Neuron (in vitro differentiated cells): Measurements from ENCODE around the gene TMEM232.
"Not testable (repeated sequence)": the region's sequence is repeated elsewhere in the genome, so short reads cannot be mapped to it uniquely, and the experiment has no call there.

ENCODE experiments used
- H2AFZ ChIP-seq: one replicate; pipeline ENCODE4 v1.6.1; 2013; ENCODE audit warnings: low read depth, mild to moderate bottlenecking, inconsistent platforms, low read length, moderate library complexity
- H3K27me3 ChIP-seq: one replicate; pipeline ENCODE4 v1.6.1; 2013; ENCODE audit warnings: low read length; ENCODE audit not compliant: insufficient read depth
- H3K36me3 ChIP-seq: one replicate; pipeline ENCODE4 v1.6.1; 2013; ENCODE audit warnings: low read length; ENCODE audit not compliant: insufficient read depth
- H3K4me1 ChIP-seq: one replicate; pipeline ENCODE4 v1.6.1; 2013; ENCODE audit warnings: low read length; ENCODE audit not compliant: insufficient read depth
- H3K4me3 ChIP-seq: 2 replicates; pipeline ENCODE4 v1.5.1; 2013; ENCODE audit warnings: mild to moderate bottlenecking, low read length, moderate library complexity
- H3K9me3 ChIP-seq: one replicate; pipeline ENCODE4 v1.6.1; 2013; ENCODE audit warnings: low read length

Gene TMEM232

DNA sequence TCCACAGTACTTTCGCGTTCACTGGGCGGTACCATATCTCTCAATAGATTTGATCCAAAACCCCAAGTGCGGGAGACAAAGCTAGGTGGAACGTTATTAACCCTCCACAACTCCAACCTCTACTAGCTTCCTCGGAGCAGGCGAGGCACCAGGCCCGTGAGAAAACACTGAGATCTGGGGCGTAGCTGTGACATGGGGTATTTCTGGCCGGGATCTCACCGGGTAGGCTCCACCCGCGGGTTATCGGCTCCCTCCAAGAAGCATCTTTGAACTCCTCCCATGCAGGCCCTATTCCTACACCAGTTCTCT lies 12.0 kb upstream of the TMEM232 start:
- no peaks in the 10 kb centered on the region for H3K9me3 ChIP-seq
- H3K4me1 ChIP-seq, result peaks cover 5% of the 10 kb centered on the region
- no peaks in the 10 kb centered on the region for H3K36me3 ChIP-seq
- H3K27me3 ChIP-seq, result no peaks in the 10 kb centered on the region
- peak overlapping the region; percentile 68 for H2AFZ ChIP-seq
- H3K4me3 ChIP-seq, result peak overlapping the region; percentile 65

GRCh38 chr5:110736753-110737152 lies 10.3 kb upstream of the TMEM232 start:
- no peak overlapping the region for H2AFZ ChIP-seq
- no peak overlapping the region for H3K4me3 ChIP-seq

DNA sequence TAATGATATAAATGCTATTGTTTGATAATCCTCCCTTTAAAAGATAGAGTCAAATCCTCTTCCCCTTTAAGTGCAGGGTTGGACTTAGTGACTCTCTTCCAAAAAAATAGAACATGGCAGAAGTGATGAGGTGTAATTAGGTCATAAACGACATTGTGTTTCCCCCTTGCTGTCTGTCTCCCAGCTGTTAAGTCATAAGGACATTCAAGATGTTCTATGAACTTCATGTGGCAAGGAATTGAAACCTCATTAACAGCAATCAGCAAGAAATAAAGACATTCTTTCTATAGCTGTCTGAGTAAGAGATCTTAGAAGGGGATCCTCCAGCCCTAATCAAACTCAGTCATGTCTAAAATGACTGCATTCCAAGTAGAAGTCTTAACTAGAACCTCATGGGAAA lies 9.1 kb upstream of the TMEM232 start:
- H3K27me3 ChIP-seq, result no peaks in the 10 kb centered on the region
- no peaks in the 10 kb centered on the region for H3K9me3 ChIP-seq
- no peaks in the 10 kb centered on the region for H3K36me3 ChIP-seq
- H3K4me3 ChIP-seq, result no peak overlapping the region
- H2AFZ ChIP-seq, result no peak overlapping the region
- H3K4me1 ChIP-seq, result peaks cover 2% of the 10 kb centered on the region

More at GRCh38 chr5:110736753-110737152, 10.3 kb upstream of the TMEM232 start:
- Histone ChIP-seq H3K36me3 (no peaks in the 10 kb centered on the region), H3K9me3 (no peaks in the 10 kb centered on the region), H3K4me1 (peaks cover 5% of the 10 kb centered on the region), H3K27me3 (no peaks in the 10 kb centered on the region)

- Histone ChIP-seq H3K9me3 (no peaks in the 10 kb centered on the region), H2AFZ (no peak overlapping the region), H3K36me3 (no peaks in the 10 kb centered on the region), H3K4me1 (peaks cover 2% of the 10 kb centered on the region), H3K27me3 (no peaks in the 10 kb centered on the region), H3K4me3 (no peak overlapping the region)
Observed at GRCh38 chr5:110734101-110734500, 7.6 kb upstream of the TMEM232 start.

DNA sequence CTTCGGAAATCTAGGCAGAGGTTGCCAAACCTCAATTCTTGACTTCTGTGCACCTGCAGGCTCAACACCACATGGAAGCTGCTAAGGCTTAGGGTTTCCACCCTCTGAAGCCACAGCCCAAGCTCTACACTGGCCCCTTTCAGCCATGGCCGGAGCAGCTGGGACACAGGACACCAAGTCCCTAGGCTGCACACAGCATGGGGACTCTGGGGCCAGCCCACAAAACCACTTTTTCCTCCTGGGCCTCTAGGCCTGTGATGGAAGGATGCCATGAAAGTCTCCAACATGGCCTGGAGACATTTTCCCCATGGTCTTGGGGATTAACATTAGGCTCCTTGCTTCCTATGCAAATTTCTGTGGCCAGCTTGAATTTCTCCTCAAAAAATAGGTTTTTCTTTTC lies 5.0 kb upstream of the TMEM232 start:
- H2AFZ ChIP-seq, H3K9me3 ChIP-seq: not testable (repeated sequence)

GRCh38 chr5:110727025-110727314 lies 499 bp upstream of the TMEM232 start:
- H3K4me1 ChIP-seq, result no peaks in the 10 kb centered on the region
- no peaks in the 10 kb centered on the region for H3K36me3 ChIP-seq
- no peaks in the 10 kb centered on the region for H3K9me3 ChIP-seq
- H3K4me3 ChIP-seq, result peak overlapping the region; percentile 44
- peak overlapping the region; percentile 70 for H2AFZ ChIP-seq
- H3K27me3 ChIP-seq, result no peaks in the 10 kb centered on the region

More for the DNA sequence above, 5.0 kb upstream of the TMEM232 start:
- H3K27me3 ChIP-seq, H3K4me1 ChIP-seq, H3K36me3 ChIP-seq, H3K4me3 ChIP-seq: not testable (repeated sequence)

DNA sequence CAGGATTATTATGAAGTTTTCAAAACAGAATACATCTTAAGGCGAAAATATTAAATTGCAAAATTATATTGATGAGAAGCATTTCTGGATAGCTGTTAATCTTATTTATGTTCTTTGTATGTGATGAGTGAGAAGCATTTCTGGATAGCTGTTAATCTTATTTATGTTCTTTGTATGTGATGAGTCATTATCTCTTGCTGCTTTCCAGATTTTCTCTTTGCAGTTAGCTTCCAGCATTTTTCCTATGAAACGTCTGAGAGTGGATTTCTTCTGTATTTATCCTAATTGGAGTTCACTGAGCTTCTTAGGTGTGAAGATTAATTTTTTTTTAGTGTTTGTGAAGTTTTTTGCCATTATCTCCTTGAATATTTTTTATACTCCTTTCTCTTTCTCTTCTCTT lies 8.2 kb downstream of the TMEM232 start:
- Histone ChIP-seq H3K27me3 (no peaks in the 10 kb centered on the region), H3K4me3 (no peak overlapping the region), H3K4me1 (no peaks in the 10 kb centered on the region), H2AFZ (no peak overlapping the region), H3K36me3 (no peaks in the 10 kb centered on the region), H3K9me3 (no peaks in the 10 kb centered on the region)

GRCh38 chr5:110716247-110717245 lies 9.9 kb downstream of the TMEM232 start:
- H3K36me3 ChIP-seq, result no peaks in the 10 kb centered on the region
- H3K27me3 ChIP-seq, result no peaks in the 10 kb centered on the region
- H3K4me3 ChIP-seq, result no peak overlapping the region
- no peaks in the 10 kb centered on the region for H3K9me3 ChIP-seq
- H3K4me1 ChIP-seq, result no peaks in the 10 kb centered on the region
- H2AFZ ChIP-seq, result no peak overlapping the region

- H3K36me3 ChIP-seq, result no peaks in the 10 kb centered on the region
- H3K27me3 ChIP-seq, result no peaks in the 10 kb centered on the region
- no peak overlapping the region for H2AFZ ChIP-seq
- H3K9me3 ChIP-seq, result no peaks in the 10 kb centered on the region
- H3K4me3 ChIP-seq, result no peak overlapping the region
- no peaks in the 10 kb centered on the region for H3K4me1 ChIP-seq
Observed at GRCh38 chr5:110707260-110707844, 19.1 kb downstream of the TMEM232 start.

DNA sequence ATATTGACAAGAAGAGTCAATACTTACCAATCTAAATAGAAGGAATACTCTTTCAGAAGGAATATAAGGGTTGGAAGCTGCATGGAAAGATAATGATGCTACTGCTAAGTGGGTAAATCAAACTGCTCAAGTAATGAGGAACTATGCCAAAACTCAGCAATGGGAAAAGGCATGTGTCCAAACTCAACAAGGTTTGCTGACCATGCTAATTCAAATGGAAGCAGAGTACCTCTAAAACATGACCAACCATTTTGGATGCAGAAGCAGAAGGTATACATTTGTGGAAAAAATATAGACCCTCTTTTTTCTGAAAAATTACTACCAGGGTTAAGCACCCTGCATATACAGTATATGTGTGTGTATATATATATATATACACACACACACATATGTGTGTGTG lies 21.1 kb downstream of the TMEM232 start:
- no peak overlapping the region for H3K4me3 ChIP-seq
- H3K36me3 ChIP-seq, result no peaks in the 10 kb centered on the region
- no peaks in the 10 kb centered on the region for H3K9me3 ChIP-seq

GRCh38 chr5:110703481-110703880 lies 23.0 kb downstream of the TMEM232 start:
- no peaks in the 10 kb centered on the region for H3K36me3 ChIP-seq
- no peak overlapping the region for H2AFZ ChIP-seq
- no peaks in the 10 kb centered on the region for H3K9me3 ChIP-seq

More for the DNA sequence above, 21.1 kb downstream of the TMEM232 start:
- no peaks in the 10 kb centered on the region for H3K4me1 ChIP-seq
- no peak overlapping the region for H2AFZ ChIP-seq
- no peaks in the 10 kb centered on the region for H3K27me3 ChIP-seq

GRCh38 chr5:110702704-110703103 lies 23.8 kb downstream of the TMEM232 start:
- Histone ChIP-seq H2AFZ (no peak overlapping the region), H3K9me3 (no peaks in the 10 kb centered on the region), H3K27me3 (no peaks in the 10 kb centered on the region), H3K36me3 (no peaks in the 10 kb centered on the region), H3K4me1 (no peaks in the 10 kb centered on the region), H3K4me3 (no peak overlapping the region)

More at GRCh38 chr5:110703481-110703880, 23.0 kb downstream of the TMEM232 start:
- Histone ChIP-seq H3K4me1 (no peaks in the 10 kb centered on the region), H3K4me3 (no peak overlapping the region), H3K27me3 (no peaks in the 10 kb centered on the region)

GRCh38 chr5:110702300-110702699 lies 24.2 kb downstream of the TMEM232 start:
- no peaks in the 10 kb centered on the region for H3K4me1 ChIP-seq
- H3K27me3 ChIP-seq, result no peaks in the 10 kb centered on the region
- no peak overlapping the region for H2AFZ ChIP-seq
- no peak overlapping the region for H3K4me3 ChIP-seq
- no peaks in the 10 kb centered on the region for H3K36me3 ChIP-seq
- H3K9me3 ChIP-seq, result no peaks in the 10 kb centered on the region
